H1 (cell line): ENCODE measurements around the gene S100A16. TPM values are rescaled to one million over a fixed set of nuclear protein-coding genes. Genes with fewer than 3 reads are reported as not detected.

ENCODE experiments used
- CTCF ChIA-PET: fragments of 300-600 bp; sonication (Branson Sonifier 250); formaldehyde crosslinking; loops from one replicate; lab custom pipeline; 2021; ENCODE audit not compliant: partially characterized antibody; lab: Charles Lee
- POLR2A ChIA-PET: fragments of 300-600 bp; sonication (Branson Sonifier 250); formaldehyde crosslinking; loops from one replicate; lab custom pipeline; 2021; ENCODE audit warnings: inconsistent platforms; ENCODE audit not compliant: partially characterized antibody; lab: Charles Lee
- DNase-seq, 2 experiments: peaks; one replicate each; pipeline versions ENCODE4 v3.0.0 to v3.0.0-alpha.2; 2010 to 2022; ENCODE audit warnings: low spot score in 2 of 2, low read depth in 1 of 2, mixed read lengths in 1 of 2
- FAIRE-seq: peaks from 2 replicates; lab custom pipeline; 2011; peaks lifted over from hg19 to GRCh38; lab: Jason Lieb, UNC
- H2AFZ ChIP-seq: 2 replicates; pipeline ENCODE4 v1.8.1; 2012; ENCODE audit warnings: low read length, inconsistent platforms
- H2AK5ac ChIP-seq: 2 replicates; pipeline ENCODE4 v1.6.1; 2013; ENCODE audit warnings: low read depth, low read length
- H2BK120ac ChIP-seq: replicated peaks from 2 replicates; pipeline ENCODE3; 2013; ENCODE audit warnings: low read depth, low read length, inconsistent platforms
- H2BK12ac ChIP-seq: 2 replicates; pipeline ENCODE4 v1.6.1; 2013; ENCODE audit warnings: low read depth, low read length
- H2BK15ac ChIP-seq: 2 replicates; pipeline ENCODE4 v1.6.1; 2013; ENCODE audit warnings: low read length
- H2BK20ac ChIP-seq: 2 replicates; pipeline ENCODE4 v1.6.1; 2013; ENCODE audit warnings: low read length
- H2BK5ac ChIP-seq: 2 replicates; pipeline ENCODE4 v1.6.1; 2013; ENCODE audit warnings: low read depth, low read length
- H3K14ac ChIP-seq: 2 replicates; pipeline ENCODE4 v1.6.1; 2013; ENCODE audit warnings: inconsistent platforms; ENCODE audit not compliant: insufficient read length
- H3K18ac ChIP-seq: 2 replicates; pipeline ENCODE4 v1.6.1; 2013; ENCODE audit warnings: low read length; ENCODE audit errors: extremely low read depth
- H3K23ac ChIP-seq: 2 replicates; pipeline ENCODE4 v1.6.1; 2013; ENCODE audit warnings: inconsistent platforms; ENCODE audit not compliant: insufficient read length
- H3K23me2 ChIP-seq: 2 replicates; pipeline ENCODE4 v1.6.1; 2013; ENCODE audit warnings: low read depth, low read length
- H3K27ac ChIP-seq: 2 replicates; pipeline ENCODE4 v1.6.1; 2011; ENCODE audit warnings: low read depth, low read length, inconsistent platforms
- H3K27me3 ChIP-seq, 4 experiments: replicated peaks in 1 of 4; 1 replicate in 1 of 4; 2 replicates in 3 of 4; pipeline versions ENCODE4 v1.6.1 to v1.8.1; 2011 to 2013; ENCODE audit warnings: low read length in 3 of 4, mild to moderate bottlenecking in 3 of 4, inconsistent platforms in 2 of 4, mixed read lengths in 2 of 4, moderate library complexity in 1 of 4; ENCODE audit not compliant: control insufficient read depth in 3 of 4, insufficient read depth in 3 of 4; ENCODE audit errors: extremely low read depth in 1 of 4
- H3K36me3 ChIP-seq, 4 experiments: 2 replicates each; pipeline versions ENCODE4 v1.6.1 to v1.8.1; 2011 to 2013; ENCODE audit warnings: mild to moderate bottlenecking in 4 of 4, low read length in 3 of 4, moderate library complexity in 2 of 4, control low read depth in 1 of 4, inconsistent platforms in 1 of 4; ENCODE audit not compliant: insufficient read depth in 4 of 4, control insufficient read depth in 2 of 4
- H3K4ac ChIP-seq: replicated peaks from 2 replicates; pipeline ENCODE3; 2013; ENCODE audit warnings: low read length, low read depth, mixed read lengths, inconsistent platforms; ENCODE audit not compliant: insufficient read length
- H3K4me1 ChIP-seq, 4 experiments: replicated peaks in 1 of 4; 1 replicate in 1 of 4; 2 replicates in 3 of 4; pipeline versions ENCODE4 v1.6.1 to v1.8.1; 2011 to 2013; ENCODE audit warnings: low read length in 3 of 4, inconsistent platforms in 2 of 4, mixed read lengths in 1 of 4; ENCODE audit not compliant: insufficient read depth in 4 of 4, control insufficient read depth in 3 of 4
- H3K4me2 ChIP-seq, 2 experiments: 2 replicates each; pipeline versions ENCODE4 v1.6.1 to v1.8.1; 2011 to 2013; ENCODE audit warnings: low read depth in 2 of 2, low read length in 2 of 2, control low read depth in 1 of 2, inconsistent platforms in 1 of 2, mild to moderate bottlenecking in 1 of 2; ENCODE audit not compliant: insufficient read depth in 1 of 2
- H3K4me3 ChIP-seq, 4 experiments: fragments of 200-600, 300-600 bp in 1 of 4; sonication (generic), shearing (Covaris generic), sonication (Bioruptor Twin) in 1 of 4; 2 replicates each; pipeline versions ENCODE4 v1.5.1 to v1.8.1; 2011 to 2016; ENCODE audit warnings: low read length in 4 of 4, low read depth in 3 of 4, control low read depth in 2 of 4, inconsistent platforms in 2 of 4, mild to moderate bottlenecking in 2 of 4, mixed read lengths in 1 of 4, moderate library complexity in 1 of 4; ENCODE audit not compliant: insufficient read depth in 2 of 4; ENCODE audit errors: extremely low read depth in 1 of 4
- H3K56ac ChIP-seq: replicated peaks from 2 replicates; pipeline ENCODE3; 2013; ENCODE audit warnings: low read depth, mild to moderate bottlenecking, mixed read lengths, low read length, inconsistent platforms; ENCODE audit not compliant: insufficient read length
- H3K79me1 ChIP-seq: 2 replicates; pipeline ENCODE4 v1.6.1; 2013; ENCODE audit warnings: low read depth, low read length, control low read depth
- H3K79me2 ChIP-seq, 2 experiments: 2 replicates each; pipeline versions ENCODE4 v1.6.1 to v1.8.1; 2012 to 2013; ENCODE audit warnings: low read length in 2 of 2, mild to moderate bottlenecking in 2 of 2, inconsistent platforms in 1 of 2; ENCODE audit not compliant: insufficient read depth in 2 of 2, control insufficient read depth in 1 of 2
- H3K9ac ChIP-seq, 4 experiments: replicated peaks in 1 of 4; 1 replicate in 1 of 4; 2 replicates in 3 of 4; pipeline versions ENCODE4 v1.6.1 to v1.8.1; 2011 to 2013; ENCODE audit warnings: low read depth in 3 of 4, low read length in 3 of 4, control low read depth in 2 of 4, mild to moderate bottlenecking in 2 of 4, moderate library complexity in 2 of 4, inconsistent platforms in 1 of 4; ENCODE audit errors: extremely low read depth in 1 of 4
- H3K9me3 ChIP-seq, 2 experiments: 2 replicates each; pipeline versions ENCODE4 v1.6.1 to v1.8.1; 2012 to 2013; ENCODE audit warnings: mild to moderate bottlenecking in 2 of 2, moderate library complexity in 2 of 2, control low read depth in 1 of 2, inconsistent platforms in 1 of 2, low read depth in 1 of 2, low read length in 1 of 2, mixed read lengths in 1 of 2; ENCODE audit not compliant: insufficient read depth in 2 of 2
- H4K20me1 ChIP-seq, 2 experiments: replicated peaks in 1 of 2; 2 replicates each; pipeline versions ENCODE3 to v1.8.1; 2011 to 2013; ENCODE audit warnings: inconsistent platforms in 2 of 2, low read length in 2 of 2, mild to moderate bottlenecking in 1 of 2; ENCODE audit not compliant: insufficient read depth in 2 of 2, control insufficient read depth in 1 of 2
- H4K5ac ChIP-seq: 2 replicates; pipeline ENCODE4 v1.6.1; 2013; ENCODE audit warnings: low read length, low read depth, mixed read lengths, inconsistent platforms; ENCODE audit not compliant: insufficient read length
- H4K8ac ChIP-seq: 2 replicates; pipeline ENCODE4 v1.8.0; 2013; ENCODE audit warnings: mild to moderate bottlenecking, moderate library complexity, low read length, inconsistent platforms; ENCODE audit not compliant: insufficient read depth; ENCODE audit errors: extremely low read depth
- H4K91ac ChIP-seq: replicated peaks from 2 replicates; pipeline ENCODE3; 2013; ENCODE audit warnings: low read length, mixed read lengths, inconsistent platforms; ENCODE audit not compliant: insufficient read length
- ATF3 ChIP-seq: IDR thresholded peaks from 2 replicates; pipeline ENCODE4 v1.6.1; 2011; ENCODE audit warnings: low read depth, mild to moderate bottlenecking, low read length; ENCODE audit not compliant: insufficient read depth
- EZH2 ChIP-seq: fragments of 200-600 bp; sonication (generic); IDR thresholded peaks from 2 replicates; pipeline ENCODE4 v1.7.1; 2012; ENCODE audit warnings: low read depth, mild to moderate bottlenecking, moderate library complexity, low read length, inconsistent platforms; ENCODE audit not compliant: severe bottlenecking
- RXRA ChIP-seq: IDR thresholded peaks from 2 replicates; pipeline ENCODE4 v1.6.1; 2011; ENCODE audit warnings: low read depth, mild to moderate bottlenecking, low read length, moderate library complexity; ENCODE audit not compliant: insufficient read depth
- TAF1 ChIP-seq: IDR thresholded peaks from 2 replicates; pipeline ENCODE4 v1.6.1; 2011; ENCODE audit warnings: mild to moderate bottlenecking, low read depth, low read length
- TBP ChIP-seq: IDR thresholded peaks from 2 replicates; pipeline ENCODE4 v1.6.1; 2011; ENCODE audit warnings: low read depth, low read length, improper control_type of control experiment
- TEAD4 ChIP-seq: IDR thresholded peaks from 2 replicates; pipeline ENCODE4 v1.6.1; 2012; ENCODE audit warnings: low read depth, low read length, inconsistent platforms, mixed read lengths
- USF2 ChIP-seq: IDR thresholded peaks from 2 replicates; pipeline ENCODE4 v1.6.1; 2011; ENCODE audit warnings: low read length, improper control_type of control experiment
- WGBS, 2 experiments: shearing (Covaris generic) in 1 of 2; methylation state at CpG; one replicate each; pipeline versions ENCODE4 v1.1.6 to v1.1.7; 2013 to 2015; ENCODE audit warnings: low lambda C conversion rate in 2 of 2, mixed read lengths in 2 of 2, inconsistent platforms in 1 of 2, low coverage in 1 of 2, missing lambda C conversion rate in 1 of 2; ENCODE audit not compliant: insufficient replicate concordance in 2 of 2, insufficient coverage in 1 of 2, insufficient read length in 1 of 2; ENCODE audit errors: extremely low coverage in 1 of 2, missing lambda C conversion rate in 1 of 2; 5-methylcytosine and 5-hydroxymethylcytosine counted together
- polyA plus RNA-seq, 7 experiments: library from polyadenylated mRNA; depleted of rRNA in 3 of 7; stranded (reverse) in 5 of 7; unstranded in 2 of 7; fragments of >200 nt in 5 of 7; fragments of 200-250 nt in 2 of 7; gene quantifications; 1 replicate in 5 of 7; 2 replicates in 1 of 7; 4 replicates in 1 of 7; pipeline versions ENCODE4 v1.2.1 to v1.2.3, GENCODE V29; 2011 to 2013; ENCODE audit warnings: missing spikeins in 2 of 7, mixed read lengths in 2 of 7
- total RNA-seq: library from RNA; stranded (reverse); fragmentation: NEBNext Ultra II Directional; extraction: Animal tissue kit (Norgen Biotek cat#: 25700); gene quantifications from 2 replicates; pipeline ENCODE4 v1.2.1, GENCODE V29; 2021

The S100A16 gene
- total and polyA plus RNA-seq, 2 of the 8 experiments (the other 6 are each of a cell fraction or from before 2014, with no cell fraction given): 14.9 to 61.4 TPM

- H3K4me2 ChIP-seq: no peak within 1 kb of the TSS
- H2BK5ac ChIP-seq: 0 out of 2 replicates have a peak within 1 kb of the TSS, but pooled peaks have one; percentile 44
- H3K36me3 ChIP-seq: peaks cover 0 to 6% (median 0%) of the 10 kb centered on the region in 4 experiments; a peak in 4 of 8 replicates
- no peaks in the 10 kb centered on the region for H4K20me1 ChIP-seq
- no peaks in the 10 kb centered on the region for H3K9me3 ChIP-seq
- H4K91ac ChIP-seq: peak within 1 kb of the TSS; percentile 81
- H3K4me1 ChIP-seq: peaks cover 0 to 21% (median 11%) of the 10 kb centered on the region in 4 experiments; a peak in 6 of 7 replicates
- H3K27me3 ChIP-seq: no peaks in the 10 kb centered on the region; a peak in 1 of 7 replicates
- no peak within 1 kb of the TSS for H3K27ac ChIP-seq
- H4K5ac ChIP-seq: no peak within 1 kb of the TSS
- no peak within 1 kb of the TSS for H3K14ac ChIP-seq
- H2BK20ac ChIP-seq: peak within 1 kb of the TSS; percentile 72
- no peak within 1 kb of the TSS for H2AFZ ChIP-seq
- no peaks in the 10 kb centered on the region for H3K79me2 ChIP-seq
- H3K79me1 ChIP-seq: no peaks in the 10 kb centered on the region
- peak within 1 kb of the TSS; percentile 80; the same call in 1 of the 2 replicates for H2BK12ac ChIP-seq
- TF ChIP-seq TEAD4: no peak
- 0 out of 2 replicates have a peak, but pooled peaks have one; percentile 21 for TF ChIP-seq TAF1
- TF ChIP-seq USF2: no peak
- TF ChIP-seq RXRA: no peak
- TF ChIP-seq EZH2: no peak
- no peak for TF ChIP-seq TBP
- no peak for TF ChIP-seq ATF3
- no peak within 1 kb of the TSS for H3K23ac ChIP-seq
- POLR2A ChIA-PET: interaction anchor here (0.5 to 15.3 kb wide), 4 partner anchors 12 to 83 kb away, joined by 3 to 261 read pairs (median 4); partner anchors contain the start of genes CHTOP, S100A1 and S100A13
- H3K18ac ChIP-seq: peak within 1 kb of the TSS; percentile 71
- H2BK15ac ChIP-seq: peak within 1 kb of the TSS; percentile 88; the same call in 1 of the 2 replicates
- H2BK120ac ChIP-seq: no peak within 1 kb of the TSS
- FAIRE-seq (no peak), DNase-seq (no peak)
- H3K4ac ChIP-seq: no peak within 1 kb of the TSS
- H4K8ac ChIP-seq: no peak within 1 kb of the TSS; the same call in none of the 2 replicates
- no peak within 1 kb of the TSS for H3K56ac ChIP-seq
- H3K23me2 ChIP-seq: peaks cover 3% of the 10 kb centered on the region
- CTCF ChIA-PET: interaction anchor here (0.6 to 15.9 kb wide), 20 partner anchors 9 to 263 kb away, joined by 3 to 224 read pairs (median 6); partner anchors contain the start of genes S100A1, S100A13, S100A2 and S100A6
- no peak within 1 kb of the TSS for H3K9ac ChIP-seq
- WGBS, 2 experiments: 72% methylated on average over 9 of the region's 10 CpGs; no CpG with 5 or more reads in 1 of the 2 experiments
- peak within 1 kb of the TSS; percentile 40; the same call in 1 of the 2 replicates for H2AK5ac ChIP-seq
- H3K4me3 ChIP-seq: no peak within 1 kb of the TSS
Measured at GRCh38 chr1:153616144-153616916, 3.4 kb upstream of the S100A16 start, which contains the start of gene S100A14. S100A14 (minus strand) TSS chr1:153616325; CDS start chr1:153615858, 467 bp downstream.
